DMS79 treated with DMSO at 0.1 percent for 48 hours (cell line): ENCODE data around the gene AKAP6.
A peak's percentile ranks its signal among the peaks of the same experiment; 100 is the strongest.

Source experiments
- DNase-seq: peaks from one replicate; lab custom pipeline; 2025; lab: John Stamatoyannopoulos, UW

Gene AKAP6

DNA sequence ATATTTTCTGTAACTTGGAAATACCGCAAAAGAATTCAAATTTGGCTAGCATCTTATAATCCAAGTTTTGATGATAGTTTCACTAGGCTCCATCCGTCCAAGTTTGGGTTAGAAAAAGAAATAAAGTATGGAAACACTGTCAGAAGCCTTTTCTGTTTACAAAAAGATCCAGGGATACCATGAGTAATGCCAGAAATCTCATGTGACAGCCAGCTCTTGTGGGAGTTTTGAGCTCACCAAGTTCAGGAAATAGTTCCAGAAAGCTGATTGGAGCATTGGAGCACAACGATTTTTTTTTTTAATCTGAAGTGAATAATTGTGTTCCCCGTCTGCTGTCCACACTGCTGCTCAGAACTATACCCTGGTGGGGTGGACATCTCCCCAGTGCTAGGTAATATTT is 379.9 kb downstream of the AKAP6 start:
- no peak for DNase-seq

DNA sequence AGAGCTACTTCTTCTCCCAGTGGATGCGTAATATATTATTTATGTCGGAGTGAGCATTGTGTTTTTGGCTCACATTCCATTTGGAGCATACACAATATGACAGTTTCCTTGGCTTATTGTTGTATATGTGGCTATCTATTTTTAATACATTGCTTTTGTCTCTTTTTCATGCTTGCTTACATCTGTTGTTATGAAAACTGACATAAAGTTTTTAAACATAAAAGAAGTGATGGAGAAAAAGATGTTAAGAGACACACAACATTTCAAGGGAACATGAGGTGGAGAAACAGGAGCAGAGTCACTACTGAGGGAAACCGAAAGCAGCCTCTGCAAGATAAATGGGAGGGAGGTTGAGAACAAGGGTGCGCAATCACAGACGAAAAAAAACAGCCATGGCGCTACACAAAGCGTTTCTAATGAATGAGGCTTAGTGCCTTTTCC is 381.2 kb downstream of the AKAP6 start:
- DNase-seq = no peak

DNA sequence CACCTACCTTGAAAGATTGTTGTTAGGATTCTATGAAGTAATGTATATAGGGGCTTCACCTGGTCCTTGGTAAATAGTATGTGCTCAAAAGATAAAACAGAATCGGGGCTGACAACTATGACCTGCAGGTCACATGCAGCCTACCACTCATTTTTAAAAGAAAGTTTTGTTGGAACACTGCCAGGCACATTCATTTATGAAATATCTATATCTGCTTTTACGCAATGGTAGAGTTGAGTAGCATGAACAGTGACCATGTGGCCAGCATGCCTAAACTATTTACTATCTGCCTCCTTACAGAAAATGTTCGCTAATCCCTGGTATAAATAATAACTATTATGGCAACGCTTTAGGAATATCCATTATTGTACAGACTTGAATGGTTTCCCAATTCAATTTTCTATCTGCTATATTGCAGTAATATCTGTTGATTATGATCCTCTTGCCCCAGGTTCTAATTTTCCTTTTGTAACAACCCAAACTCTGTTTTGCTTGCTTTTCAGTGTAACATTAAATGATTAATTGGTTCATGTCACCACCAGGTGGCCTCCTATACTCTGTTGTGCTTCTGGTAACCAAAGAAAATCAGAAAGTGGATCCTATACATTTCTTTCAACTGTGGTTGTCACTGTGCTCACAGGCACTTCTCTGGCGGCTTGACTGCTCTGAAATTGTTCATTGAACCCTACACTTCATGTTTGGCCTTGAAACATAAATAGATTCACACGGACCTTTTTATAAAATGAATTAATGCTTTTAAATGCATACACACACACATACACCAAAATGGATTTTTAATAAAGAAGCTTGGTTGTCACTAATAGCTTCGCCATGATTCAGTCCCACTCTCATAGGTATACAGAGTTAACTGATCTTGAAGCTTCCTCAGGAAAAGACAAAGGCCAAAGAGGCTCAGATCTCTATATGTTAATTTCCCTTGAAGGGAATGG is 381.9 kb downstream of the AKAP6 start:
- DNase-seq = peak; percentile 71

DNA sequence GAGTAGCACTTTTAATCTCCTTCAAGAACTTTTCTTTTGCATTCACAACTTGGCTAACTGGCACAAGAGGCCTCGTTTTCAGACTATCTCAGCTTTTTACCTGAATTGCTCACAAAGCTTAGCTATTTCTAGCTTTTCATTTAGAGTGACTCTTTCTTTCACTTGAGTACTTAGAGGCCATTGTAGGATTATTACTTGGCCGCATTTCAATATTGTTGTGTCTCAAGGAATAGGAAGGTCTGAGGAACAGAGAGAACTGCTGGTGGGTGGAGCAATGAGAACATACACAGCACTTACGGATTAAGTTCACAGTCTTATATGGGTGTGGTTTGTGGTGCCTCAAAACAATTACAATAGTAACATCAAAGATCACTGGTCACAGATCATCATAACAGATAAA is 384.8 kb downstream of the AKAP6 start:
- DNase-seq = peak; percentile 26

DNA sequence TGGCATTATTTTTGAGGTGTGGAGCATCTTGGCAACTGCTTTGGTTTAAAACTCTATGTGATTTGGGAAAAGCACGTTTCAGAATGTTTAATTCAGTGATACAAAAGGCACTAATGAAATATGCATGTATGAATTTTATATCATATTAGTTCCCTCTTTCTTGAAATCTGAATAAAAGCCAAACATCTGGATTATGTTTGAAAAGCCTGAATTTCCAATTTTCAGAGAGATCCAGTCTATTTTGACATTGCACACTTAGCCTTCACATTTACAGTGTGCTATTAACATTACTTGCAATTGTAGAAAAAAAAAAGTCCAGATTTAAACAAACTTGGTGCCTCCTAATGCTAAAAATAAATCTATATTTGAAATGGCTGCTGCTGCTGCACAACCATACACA is 390.5 kb downstream of the AKAP6 start:
- no peak for DNase-seq

DNA sequence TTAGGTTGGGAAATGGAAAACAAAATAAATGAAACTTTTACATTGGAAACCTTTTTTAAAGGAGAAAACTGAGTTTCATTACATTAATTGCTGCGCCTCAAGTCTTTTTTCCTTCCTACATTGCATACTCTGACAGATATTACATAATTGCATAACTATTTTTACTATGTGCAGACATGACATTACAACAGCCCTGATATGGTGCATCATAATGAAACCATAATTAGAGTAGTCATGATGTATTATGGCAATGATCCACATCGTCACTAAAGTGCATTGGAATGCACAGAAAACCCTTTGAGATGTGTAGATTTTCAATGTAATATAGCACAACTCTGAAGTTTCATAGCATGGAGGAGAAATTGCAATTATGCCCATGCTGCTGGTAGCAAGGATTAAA is 391.8 kb downstream of the AKAP6 start:
- no peak for DNase-seq

DNA sequence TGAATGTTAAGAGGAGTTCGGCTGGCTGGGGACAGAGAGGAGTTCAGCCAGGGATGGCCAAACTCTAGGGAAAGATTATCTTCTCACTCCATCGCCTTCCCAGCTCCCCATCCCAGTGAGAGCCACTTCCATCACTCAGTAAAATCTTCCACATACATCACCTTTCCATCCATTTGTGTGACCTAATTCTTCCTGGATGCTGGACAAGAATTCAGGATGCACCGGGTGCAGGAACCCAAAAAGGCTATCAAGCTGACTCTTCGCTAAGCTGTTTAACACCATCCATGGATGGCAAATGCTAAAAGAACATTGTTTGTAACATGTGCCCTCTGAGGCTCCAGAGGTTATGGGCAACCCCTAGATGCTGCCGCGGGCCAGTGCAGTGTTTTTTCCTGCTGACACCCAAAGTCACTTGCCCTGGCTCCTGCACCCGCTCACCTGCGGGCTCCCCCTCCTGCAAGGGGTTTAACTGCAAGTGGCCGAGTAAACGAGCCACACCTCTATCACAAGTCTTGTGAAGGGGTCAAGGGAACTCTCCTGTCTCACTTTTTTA is 393.6 kb downstream of the AKAP6 start:
- no peak for DNase-seq

DNA sequence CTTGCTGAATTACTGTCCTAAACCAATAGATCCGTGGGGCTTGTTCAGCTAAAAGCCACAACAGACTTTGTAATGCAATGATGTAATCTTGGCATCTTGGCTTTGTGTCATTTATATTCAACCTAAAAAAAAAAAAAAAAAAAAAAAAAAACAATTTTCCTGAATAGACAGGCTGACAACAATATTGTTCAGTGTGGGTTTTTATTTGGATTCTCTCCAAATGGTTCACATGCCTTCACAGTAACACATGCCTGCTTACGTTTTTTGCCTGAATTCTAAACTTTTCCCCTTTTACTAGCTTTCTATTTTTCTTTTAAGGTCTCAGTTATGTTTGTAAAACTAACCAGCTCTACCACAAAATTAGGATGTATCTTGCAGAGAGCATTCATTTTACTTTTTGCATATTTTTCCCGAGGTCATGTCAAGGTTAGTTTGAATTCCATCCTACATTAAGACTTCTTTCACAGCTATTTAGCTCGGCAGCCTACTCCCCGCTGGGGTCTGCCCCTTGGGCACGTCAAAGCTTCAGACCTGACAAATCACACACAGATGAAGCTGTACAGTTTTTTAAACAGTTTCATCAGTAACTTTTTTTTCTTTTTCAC is 395.9 kb downstream of the AKAP6 start:
- no peak for DNase-seq

DNA sequence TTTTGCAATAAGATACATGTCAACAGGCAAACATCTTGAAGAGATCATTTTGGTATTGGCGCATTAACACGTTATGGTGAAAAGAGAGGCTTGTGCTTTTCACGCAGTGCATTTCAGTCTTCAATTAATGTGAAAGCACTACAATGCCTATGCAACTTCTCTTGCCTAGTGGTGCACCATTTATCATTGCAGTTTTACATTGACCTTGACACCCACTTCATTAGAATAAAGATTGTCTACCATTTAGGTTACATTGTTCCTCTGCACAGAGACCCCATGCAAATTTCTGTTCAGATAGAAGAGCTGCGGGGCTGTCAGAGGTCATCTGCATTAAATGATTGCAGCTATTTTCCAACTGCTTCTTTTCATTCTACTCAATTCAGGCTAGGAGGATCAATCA is 397.4 kb downstream of the AKAP6 start:
- DNase-seq = no peak

DNA sequence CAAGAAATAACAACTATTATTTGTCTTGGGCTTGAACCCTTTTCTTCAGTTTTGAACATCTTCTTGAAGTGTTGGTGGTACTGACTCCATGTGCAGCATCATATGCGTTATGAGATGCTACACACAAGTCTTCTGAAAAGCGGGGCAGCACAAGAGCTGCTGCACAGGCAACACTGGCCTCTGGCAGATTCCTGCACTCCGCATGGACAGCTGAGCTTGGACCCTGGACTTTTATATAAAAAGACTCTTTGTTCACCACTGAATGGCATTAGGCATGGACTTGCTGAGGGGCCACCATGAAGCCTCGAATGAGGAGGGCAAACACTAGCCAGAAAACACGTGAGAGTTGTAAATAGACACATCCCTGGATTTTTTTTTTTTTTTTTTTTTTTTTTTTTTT is 398.7 kb downstream of the AKAP6 start:
- no peak for DNase-seq

DNA sequence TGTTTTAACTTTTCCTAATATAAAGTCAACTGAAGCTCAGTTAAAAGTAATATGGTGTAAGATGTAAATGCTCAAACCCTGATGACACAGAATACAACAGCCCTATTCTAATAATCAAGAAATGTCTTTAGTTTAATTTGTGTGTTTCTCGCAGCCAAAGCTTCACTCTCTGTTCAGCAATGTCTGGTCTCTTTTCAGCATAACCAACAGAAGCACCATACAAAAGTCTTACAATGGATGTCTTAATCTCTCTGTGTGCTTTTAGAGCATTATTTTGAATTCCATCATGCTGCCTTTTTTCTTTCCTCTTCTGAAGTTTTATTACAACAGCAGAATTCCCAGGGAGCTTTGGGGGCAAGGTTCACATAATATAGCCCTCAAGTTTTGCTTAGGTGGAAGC is 399.4 kb downstream of the AKAP6 start:
- no peak for DNase-seq

DNA sequence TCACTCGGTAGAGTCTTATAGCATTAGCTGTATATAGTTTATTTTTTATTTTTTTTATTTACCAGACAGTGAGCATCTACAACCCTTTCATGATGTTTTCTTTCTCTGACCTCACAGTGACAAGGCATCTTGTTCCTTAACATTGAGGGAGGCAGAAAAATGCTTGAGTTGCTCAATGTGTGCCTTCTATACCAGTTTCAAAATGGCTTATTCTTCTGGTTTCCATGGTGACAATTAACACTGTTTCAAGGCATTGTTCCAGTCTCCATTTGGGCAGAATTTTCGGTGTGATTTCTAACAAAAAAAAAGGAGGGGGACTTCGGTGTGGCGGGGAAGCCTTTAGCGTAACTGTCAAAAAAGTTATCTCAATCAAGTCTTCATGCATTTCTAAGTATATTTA is 399.9 kb downstream of the AKAP6 start:
- DNase-seq = peak; percentile 34

DNA sequence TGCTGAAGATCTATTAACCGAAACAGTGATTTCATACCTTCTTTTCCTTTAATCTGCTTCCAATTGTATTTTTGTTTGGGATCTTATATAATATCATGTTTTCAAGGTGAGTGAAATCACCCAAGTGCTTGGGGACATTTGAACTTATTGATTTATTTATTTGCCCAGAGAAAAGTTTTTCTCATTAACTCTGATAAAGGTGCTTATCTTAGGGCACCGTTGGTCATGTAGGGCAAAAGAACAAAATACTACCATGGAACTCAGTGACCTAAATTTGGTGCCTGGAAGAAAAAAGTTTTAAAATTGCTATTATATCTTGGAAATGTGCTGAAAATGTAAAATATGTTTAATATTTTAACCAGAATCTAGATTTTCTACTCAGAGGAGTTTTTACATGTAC is 402.2 kb downstream of the AKAP6 start:
- DNase-seq = no peak

DNA sequence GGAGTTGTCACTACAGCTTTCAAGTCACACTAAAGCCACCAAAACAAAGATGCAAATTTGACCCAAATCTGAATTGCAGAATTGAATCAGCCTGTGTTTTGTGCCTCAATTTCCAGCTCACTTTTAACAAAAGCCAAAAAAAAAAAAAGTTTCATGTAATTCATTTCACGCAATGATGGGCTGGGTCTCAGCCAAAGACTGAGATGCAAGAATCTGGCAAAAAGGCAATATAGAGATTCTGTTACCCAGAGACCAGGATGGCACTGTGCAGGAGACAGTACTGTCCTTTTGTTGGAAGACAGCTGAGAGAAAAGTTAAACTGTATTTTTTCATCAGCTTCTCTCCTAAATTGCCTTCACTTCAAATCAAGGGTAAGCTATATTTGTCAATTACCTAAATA is 403.9 kb downstream of the AKAP6 start:
- no peak for DNase-seq

DNA sequence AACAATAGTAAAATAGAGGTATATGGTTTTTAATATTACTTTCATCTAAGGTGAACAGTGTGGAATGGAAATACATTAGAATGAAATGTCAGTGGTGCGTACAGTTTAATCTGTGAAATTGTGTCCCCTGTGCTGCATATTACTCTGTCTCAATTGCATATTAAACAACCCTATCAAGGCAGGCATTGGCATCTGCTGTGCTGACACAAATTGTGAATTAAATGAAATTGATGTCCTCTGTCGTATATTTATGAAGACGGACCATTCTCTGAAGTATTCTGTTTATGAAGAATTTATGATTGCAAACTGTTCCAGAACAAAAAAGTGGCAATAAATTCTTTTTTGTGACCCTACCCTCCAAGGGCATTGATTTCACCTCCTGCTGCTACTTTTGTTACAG is 405.2 kb downstream of the AKAP6 start:
- DNase-seq = no peak

DNA sequence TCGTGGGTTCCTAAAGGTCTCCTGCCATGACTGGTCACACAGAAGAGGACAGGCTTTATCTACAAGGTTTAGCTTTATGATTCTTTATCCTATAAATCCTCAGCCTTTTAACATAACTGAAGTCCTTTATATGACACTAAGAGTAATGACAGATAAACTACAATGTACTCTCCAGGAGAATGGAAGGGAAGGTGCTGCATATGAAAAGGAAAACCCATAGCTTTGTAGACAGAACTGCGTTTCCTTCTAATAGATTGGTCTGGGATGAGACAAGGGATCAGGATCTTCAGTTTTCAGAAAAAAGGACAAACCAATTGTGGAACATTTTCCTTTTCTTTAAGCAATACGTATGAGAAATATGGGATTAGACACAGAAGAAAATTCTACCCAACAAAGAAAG is 408.5 kb downstream of the AKAP6 start:
- DNase-seq = no peak

DNA sequence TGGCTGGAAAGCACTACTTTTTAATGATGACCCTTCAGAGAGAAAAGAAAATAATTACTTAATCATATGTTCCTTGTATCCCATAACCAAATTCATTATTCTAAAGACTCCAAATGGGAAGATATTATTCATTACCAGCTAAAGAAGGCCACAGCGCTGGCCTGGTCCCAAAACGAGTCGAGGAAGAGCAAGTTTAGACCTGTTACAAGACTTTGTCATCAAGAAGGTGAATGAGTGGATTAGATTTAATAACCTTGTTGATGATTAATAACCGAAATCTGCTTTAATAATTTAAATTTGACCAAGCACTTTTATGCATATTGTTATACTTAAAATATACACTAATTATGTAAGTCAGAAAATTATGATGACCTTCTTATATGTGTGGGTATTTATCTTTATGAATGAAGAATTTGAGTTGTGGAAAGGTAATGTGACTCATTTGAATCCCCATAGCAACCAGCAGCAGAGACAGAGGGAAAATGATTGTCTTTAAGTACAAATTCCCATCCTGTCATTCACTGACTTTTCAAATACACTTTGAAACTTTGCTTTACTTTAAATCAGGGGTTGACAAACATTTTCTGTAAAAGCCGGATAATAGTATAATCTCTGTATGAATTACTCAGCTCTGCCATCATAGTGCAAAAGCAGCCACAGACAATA is 409.2 kb downstream of the AKAP6 start:
- peak; percentile 90 for DNase-seq

DNA sequence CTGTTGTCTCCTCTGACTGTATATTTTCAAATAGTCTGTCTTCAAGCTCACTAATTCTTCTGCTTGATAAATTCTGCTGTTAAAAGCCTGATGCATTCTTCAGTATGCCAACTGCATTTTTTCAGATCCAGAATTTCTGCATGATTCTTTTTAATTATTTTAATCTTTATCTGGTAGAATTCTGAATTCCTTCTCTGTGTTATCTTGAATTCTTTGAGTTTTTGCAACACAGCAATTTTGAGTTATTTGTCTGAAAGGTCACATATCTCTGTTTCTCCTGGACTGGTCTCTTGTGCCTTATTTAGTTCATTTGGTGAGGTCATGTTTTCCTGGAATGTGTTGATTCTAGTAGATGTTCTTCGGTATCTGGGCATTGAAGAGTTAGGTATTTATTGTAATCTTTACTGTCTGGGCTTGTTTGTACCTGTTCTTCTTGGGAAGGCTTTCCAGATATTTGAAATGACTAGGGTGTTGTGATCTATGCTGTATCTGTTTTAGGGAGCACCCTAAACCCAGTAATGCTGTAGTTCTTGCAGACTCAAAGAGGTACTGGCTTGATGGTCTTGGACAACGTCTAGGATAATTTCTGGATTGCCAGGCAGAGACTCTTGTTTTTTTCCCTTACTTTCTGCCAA is 415.8 kb downstream of the AKAP6 start:
- no peak for DNase-seq

DNA sequence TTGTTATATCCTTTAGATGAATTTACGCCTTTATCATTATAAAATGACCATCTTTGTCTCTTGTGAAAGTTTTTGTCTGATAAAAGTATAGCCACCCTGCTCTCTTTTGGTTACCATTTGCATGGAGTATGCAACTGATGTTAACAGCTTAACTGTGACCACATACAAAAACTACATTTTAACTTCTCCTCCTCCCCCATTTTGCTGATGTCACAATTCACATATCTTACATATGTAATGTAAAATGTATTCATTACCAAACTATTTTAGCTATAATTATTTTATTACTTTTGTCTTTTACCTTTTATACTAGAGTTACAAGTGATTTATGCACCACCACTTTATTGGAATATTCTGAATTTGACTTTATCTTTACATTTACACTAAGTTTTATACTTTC is 425.1 kb downstream of the AKAP6 start:
- DNase-seq = no peak

DNA sequence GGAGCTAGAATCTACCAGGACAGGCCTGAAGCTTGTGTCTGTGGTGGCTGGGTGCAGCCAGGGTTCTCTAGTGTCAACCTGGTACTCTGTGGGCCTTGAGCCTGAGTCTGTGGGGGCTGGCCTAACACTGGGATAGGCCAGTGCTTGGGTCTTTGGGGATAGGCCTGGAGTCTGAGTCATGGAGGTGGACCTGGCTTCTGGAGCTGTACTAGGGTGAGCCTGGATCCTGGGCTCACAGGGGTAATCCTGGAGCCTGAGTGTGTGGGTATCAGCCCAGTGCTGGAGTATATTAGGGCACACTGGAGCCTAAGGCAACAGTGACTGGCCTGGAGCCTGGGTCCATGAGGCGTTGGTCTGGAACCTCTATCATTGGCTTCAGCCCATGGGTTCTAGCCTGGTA is 427.1 kb downstream of the AKAP6 start:
- DNase-seq = no peak

DNA sequence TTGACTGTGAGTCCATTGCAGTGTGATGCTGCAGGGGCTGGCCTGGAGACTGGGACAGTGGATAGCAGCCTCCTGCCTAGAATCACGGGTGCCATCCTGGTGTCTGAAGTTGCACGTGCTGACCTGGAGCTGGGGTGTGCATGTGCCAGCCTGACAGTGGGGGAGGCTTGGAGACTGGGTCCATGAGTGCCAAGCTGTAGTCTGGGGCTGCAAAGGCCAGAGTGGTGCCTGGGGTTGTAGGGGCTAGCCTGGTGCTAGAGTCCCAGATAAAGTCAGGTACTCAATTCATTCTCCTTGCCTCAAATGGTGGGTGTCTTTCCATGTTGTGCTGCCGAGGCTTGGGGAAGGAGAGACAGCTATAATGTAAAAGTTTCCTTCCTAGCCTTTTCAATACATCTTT is 427.7 kb downstream of the AKAP6 start:
- DNase-seq = no peak

DNA sequence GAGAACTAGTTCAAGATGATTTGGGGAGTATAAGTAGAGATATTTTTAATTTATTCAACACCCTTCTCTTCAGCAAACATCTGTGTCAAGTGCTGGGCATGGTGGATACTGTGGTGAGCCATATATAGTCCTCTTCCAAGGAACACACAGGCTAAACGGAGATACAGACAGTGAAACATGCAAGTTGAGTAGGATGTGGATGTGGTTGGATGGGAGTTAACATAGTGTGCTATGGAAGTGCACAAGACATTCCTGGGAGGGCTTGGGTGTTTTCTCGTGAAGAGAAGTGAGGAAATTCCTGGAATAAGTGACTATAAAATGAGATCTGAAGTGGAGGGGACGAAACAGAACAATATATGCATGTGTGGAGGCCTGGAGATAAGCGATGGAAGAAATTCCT is 428.5 kb downstream of the AKAP6 start:
- no peak for DNase-seq
